ENCODE measurements around the gene COL24A1.
"Not testable (repeated sequence)": the region's sequence is repeated elsewhere in the genome, so short reads cannot be mapped to it uniquely, and the experiment has no call there.

COL24A1 gene

GRCh38 chr1:86085741-86086409 is 70.7 kb downstream of the COL24A1 start:
- Histone ChIP-seq H3K79me2 (ENCODE audit: insufficient read depth, low read length) (no peaks in the 10 kb centered on the region), H3K4me3 (ENCODE audit: low read depth, low read length, poor library complexity, severe bottlenecking) (no peak overlapping the region), H2AFZ (ENCODE audit: low read length) (no peak overlapping the region), H4K20me1 (ENCODE audit: insufficient read depth, low read length) (no peaks in the 10 kb centered on the region), H3K9ac (ENCODE audit: low read length) (no peak overlapping the region), H3F3A (ENCODE audit: insufficient read depth, low read length) (no peaks in the 10 kb centered on the region), H3K4me2 (ENCODE audit: low read length) (no peak overlapping the region), H3K9me2 (ENCODE audit: low read depth, low read length) (no peaks in the 10 kb centered on the region), H3K36me3 (ENCODE audit: insufficient read depth, low read length) (no peaks in the 10 kb centered on the region), H3K9me3 (ENCODE audit: low read length) (no peaks in the 10 kb centered on the region), H3K4me1 (ENCODE audit: insufficient read depth, low read length, severe bottlenecking) (no peaks in the 10 kb centered on the region), H3K27me3 (ENCODE audit: insufficient read depth, low read length) (no peaks in the 10 kb centered on the region), H3K27ac (ENCODE audit: low read depth, low read length, poor library complexity, severe bottlenecking) (no peak overlapping the region)
- no peak for TF ChIP-seq EZH2 (IDR thresholded peaks at IDR 0.05; ENCODE audit: borderline replicate concordance, low read length)
- no peak for TF ChIP-seq CTCF (IDR thresholded peaks at IDR 0.05; ENCODE audit: low read length)

GRCh38 chr1:86084998-86085397 is 71.6 kb downstream of the COL24A1 start:
- H3K4me2 ChIP-seq (ENCODE audit: low read length): no peak overlapping the region
- H2AFZ ChIP-seq (ENCODE audit: low read length): no peak overlapping the region
- no peaks in the 10 kb centered on the region for H3K4me1 ChIP-seq (ENCODE audit: insufficient read depth, low read length, severe bottlenecking)
- H3K9me2 ChIP-seq (ENCODE audit: low read depth, low read length): no peaks in the 10 kb centered on the region
- H3F3A ChIP-seq (ENCODE audit: insufficient read depth, low read length): no peaks in the 10 kb centered on the region
- no peaks in the 10 kb centered on the region for H3K9me3 ChIP-seq (ENCODE audit: low read length)
- H3K27ac ChIP-seq (ENCODE audit: low read depth, low read length, poor library complexity, severe bottlenecking): no peak overlapping the region
- no peaks in the 10 kb centered on the region for H4K20me1 ChIP-seq (ENCODE audit: insufficient read depth, low read length)
- H3K27me3 ChIP-seq (ENCODE audit: insufficient read depth, low read length): no peaks in the 10 kb centered on the region
- TF ChIP-seq CTCF (IDR thresholded peaks at IDR 0.05; ENCODE audit: low read length) (no peak), EZH2 (IDR thresholded peaks at IDR 0.05; ENCODE audit: borderline replicate concordance, low read length) (no peak)
- H3K79me2 ChIP-seq (ENCODE audit: insufficient read depth, low read length): no peaks in the 10 kb centered on the region
- no peaks in the 10 kb centered on the region for H3K36me3 ChIP-seq (ENCODE audit: insufficient read depth, low read length)
- no peak overlapping the region for H3K9ac ChIP-seq (ENCODE audit: low read length)
- no peak overlapping the region for H3K4me3 ChIP-seq (ENCODE audit: low read depth, low read length, poor library complexity, severe bottlenecking)

- H3K9me2 ChIP-seq (ENCODE audit: low read depth, low read length): no peaks in the 10 kb centered on the region
- H3K4me3 ChIP-seq (ENCODE audit: low read depth, low read length, poor library complexity, severe bottlenecking): no peak overlapping the region
- H4K20me1 ChIP-seq (ENCODE audit: insufficient read depth, low read length): no peaks in the 10 kb centered on the region
- no peak overlapping the region for H3K27ac ChIP-seq (ENCODE audit: low read depth, low read length, poor library complexity, severe bottlenecking)
- no peaks in the 10 kb centered on the region for H3K4me1 ChIP-seq (ENCODE audit: insufficient read depth, low read length, severe bottlenecking)
- no peaks in the 10 kb centered on the region for H3F3A ChIP-seq (ENCODE audit: insufficient read depth, low read length)
- no peak overlapping the region for H3K4me2 ChIP-seq (ENCODE audit: low read length)
- H3K9ac ChIP-seq (ENCODE audit: low read length): no peak overlapping the region
- H3K9me3 ChIP-seq (ENCODE audit: low read length): no peaks in the 10 kb centered on the region
- no peak overlapping the region for H2AFZ ChIP-seq (ENCODE audit: low read length)
- H3K36me3 ChIP-seq (ENCODE audit: insufficient read depth, low read length): no peaks in the 10 kb centered on the region
- H3K27me3 ChIP-seq (ENCODE audit: insufficient read depth, low read length): no peaks in the 10 kb centered on the region
- no peak for TF ChIP-seq CTCF (IDR thresholded peaks at IDR 0.05; ENCODE audit: low read length)
- TF ChIP-seq EZH2 (IDR thresholded peaks at IDR 0.05; ENCODE audit: borderline replicate concordance, low read length): no peak
- no peaks in the 10 kb centered on the region for H3K79me2 ChIP-seq (ENCODE audit: insufficient read depth, low read length)
These were observed 74.4 kb downstream of the COL24A1 start for GRCh38 chr1:86082183-86082582.

DNA sequence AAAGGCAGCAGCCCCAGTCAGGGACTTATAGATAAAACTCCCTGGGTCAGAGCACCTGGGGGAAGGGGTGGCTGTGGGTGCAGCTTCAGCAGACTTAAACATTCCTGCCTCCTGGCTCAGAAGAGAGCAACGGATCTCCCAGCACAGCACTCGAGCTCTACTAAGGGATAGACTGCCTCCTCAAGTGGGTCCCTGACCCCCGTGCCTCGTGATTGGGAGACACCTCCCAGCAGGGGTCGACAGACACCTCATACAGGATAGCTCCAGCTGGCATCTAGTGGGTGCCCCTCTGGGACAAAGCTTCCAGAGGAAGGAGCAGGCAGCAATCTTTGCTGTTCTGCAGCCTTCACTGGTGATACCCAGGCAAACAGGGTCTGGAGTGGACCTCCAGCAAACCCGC is 84.1 kb downstream of the COL24A1 start:
- not testable (repeated sequence) for H3K36me3 ChIP-seq (ENCODE audit: insufficient read depth, low read length); H3K9me2 ChIP-seq (ENCODE audit: low read depth, low read length); H4K20me1 ChIP-seq (ENCODE audit: insufficient read depth, low read length); H3K79me2 ChIP-seq (ENCODE audit: insufficient read depth, low read length); H3K4me1 ChIP-seq (ENCODE audit: insufficient read depth, low read length, severe bottlenecking); H3F3A ChIP-seq (ENCODE audit: insufficient read depth, low read length); H3K9me3 ChIP-seq (ENCODE audit: low read length); H3K4me2 ChIP-seq (ENCODE audit: low read length); H3K9ac ChIP-seq (ENCODE audit: low read length); H3K27me3 ChIP-seq (ENCODE audit: insufficient read depth, low read length); H2AFZ ChIP-seq (ENCODE audit: low read length); H3K4me3 ChIP-seq (ENCODE audit: low read depth, low read length, poor library complexity, severe bottlenecking); H3K27ac ChIP-seq (ENCODE audit: low read depth, low read length, poor library complexity, severe bottlenecking)

GRCh38 chr1:86071870-86072269 is 84.7 kb downstream of the COL24A1 start:
- H3K4me2 ChIP-seq (ENCODE audit: low read length): not testable (repeated sequence)

More at GRCh38 chr1:86071870-86072269, 84.7 kb downstream of the COL24A1 start:
- H4K20me1 ChIP-seq (ENCODE audit: insufficient read depth, low read length); H3K9ac ChIP-seq (ENCODE audit: low read length); H3K27ac ChIP-seq (ENCODE audit: low read depth, low read length, poor library complexity, severe bottlenecking); H3K9me2 ChIP-seq (ENCODE audit: low read depth, low read length); H3K4me1 ChIP-seq (ENCODE audit: insufficient read depth, low read length, severe bottlenecking); H3K36me3 ChIP-seq (ENCODE audit: insufficient read depth, low read length); H3F3A ChIP-seq (ENCODE audit: insufficient read depth, low read length); H3K79me2 ChIP-seq (ENCODE audit: insufficient read depth, low read length); H3K4me3 ChIP-seq (ENCODE audit: low read depth, low read length, poor library complexity, severe bottlenecking); H2AFZ ChIP-seq (ENCODE audit: low read length); H3K9me3 ChIP-seq (ENCODE audit: low read length); H3K27me3 ChIP-seq (ENCODE audit: insufficient read depth, low read length): not testable (repeated sequence)

Data from OCI-LY1 (cell line).